Endothelial cell of umbilical vein (primary cell): ENCODE results near the gene SPAM1. TPM values are rescaled to one million over a fixed set of nuclear protein-coding genes. Genes with fewer than 3 reads are reported as not detected.
"Not testable (repeated sequence)": the region's sequence is repeated elsewhere in the genome, so short reads cannot be mapped to it uniquely, and the experiment has no call there.

Experiments
- BruUV-seq: library from RNA; stranded (reverse); fragments of 400-500 nt; replicated peaks from 2 replicates; lab custom pipeline; 2021; lab: Mats Ljungman, UMichigan
- CTCF ChIA-PET: fragments of 300-600, 350-600 bp; sonication (Branson Sonifier 250); formaldehyde crosslinking; loops from one replicate; lab custom pipeline; 2021; ENCODE audit warnings: antibody characterized with exemption, inconsistent platforms; lab: Charles Lee
- POLR2A ChIA-PET: fragments of 300-600, 350-600 bp; sonication (Branson Sonifier 250); formaldehyde crosslinking; loops from one replicate; lab custom pipeline; 2021; ENCODE audit warnings: antibody characterized with exemption, inconsistent platforms; lab: Charles Lee
- DNase-seq: peaks from one replicate; pipeline ENCODE4 v3.0.0-alpha.2; 2011; ENCODE audit warnings: low read depth, low spot score
- FAIRE-seq: peaks from 2 replicates; lab custom pipeline; 2011; peaks lifted over from hg19 to GRCh38; lab: Jason Lieb, UNC
- H2AFZ ChIP-seq: 2 replicates; pipeline ENCODE4 v1.6.0; 2012; ENCODE audit warnings: low read depth, low read length, control low read depth, inconsistent platforms
- H3K27ac ChIP-seq: 2 replicates; pipeline ENCODE4 v1.5.1; 2011; ENCODE audit warnings: low read depth, mild to moderate bottlenecking, control low read depth, low read length, moderate library complexity; ENCODE audit not compliant: insufficient read depth
- H3K27me3 ChIP-seq, 2 experiments: 2 replicates each; pipeline versions ENCODE4 v1.6.0 to v1.6.1; 2011; ENCODE audit warnings: low read length in 2 of 2, mixed read lengths in 1 of 2; ENCODE audit not compliant: control insufficient read depth in 2 of 2, insufficient read depth in 2 of 2
- H3K36me3 ChIP-seq, 2 experiments: 2 replicates in 1 of 2; 3 replicates in 1 of 2; pipeline ENCODE4 v1.5.1; 2011; ENCODE audit warnings: low read length in 2 of 2, mild to moderate bottlenecking in 1 of 2, moderate library complexity in 1 of 2; ENCODE audit not compliant: control insufficient read depth in 2 of 2, insufficient read depth in 2 of 2; ENCODE audit errors: extremely low read depth in 1 of 2
- H3K4me1 ChIP-seq: 3 replicates; pipeline ENCODE4 v1.5.1; 2011; ENCODE audit warnings: mild to moderate bottlenecking, low read length; ENCODE audit not compliant: control insufficient read depth, insufficient read depth; ENCODE audit errors: extremely low read depth
- H3K4me2 ChIP-seq: 2 replicates; pipeline ENCODE4 v1.6.1; 2011; ENCODE audit warnings: low read length, control low read depth, mixed read lengths; ENCODE audit not compliant: insufficient read depth
- H3K4me3 ChIP-seq, 3 experiments: fragments of 200-600 bp in 1 of 3; sonication (generic), shearing (Covaris generic) in 1 of 3; replicated peaks in 1 of 3; 2 replicates each; pipeline ENCODE4 v1.5.1; 2011 to 2016; ENCODE audit warnings: control low read depth in 3 of 3, low read length in 3 of 3, mild to moderate bottlenecking in 2 of 3, inconsistent platforms in 1 of 3, low read depth in 1 of 3, moderate library complexity in 1 of 3; ENCODE audit not compliant: insufficient read depth in 1 of 3
- H3K79me2 ChIP-seq: 2 replicates; pipeline ENCODE4 v1.6.0; 2012; ENCODE audit warnings: low read length, inconsistent platforms; ENCODE audit not compliant: control insufficient read depth, insufficient read depth
- H3K9ac ChIP-seq: replicated peaks from 2 replicates; pipeline ENCODE3; 2011; ENCODE audit warnings: low read length, control low read depth; ENCODE audit not compliant: insufficient read depth; ENCODE audit errors: extremely low read depth
- H3K9me1 ChIP-seq: replicated peaks from 3 replicates; pipeline ENCODE4 v1.6.0; 2011; ENCODE audit warnings: mild to moderate bottlenecking, low read length; ENCODE audit not compliant: control insufficient read depth, insufficient read depth; ENCODE audit errors: extremely low read depth
- H3K9me3 ChIP-seq: replicated peaks from 2 replicates; pipeline ENCODE4 v1.5.1; 2012; ENCODE audit warnings: low read length, inconsistent platforms; ENCODE audit not compliant: control insufficient read depth, insufficient read depth
- H4K20me1 ChIP-seq: replicated peaks from 2 replicates; pipeline ENCODE3; 2011; ENCODE audit warnings: mild to moderate bottlenecking, low read length; ENCODE audit not compliant: control insufficient read depth, insufficient read depth; ENCODE audit errors: extremely low read depth
- CTCF ChIP-seq, 2 donors: IDR thresholded peaks; 1 replicate in 1 of 2; 2 replicates in 1 of 2; pipeline ENCODE4 v1.5.1; 2011; ENCODE audit warnings: low read length in 2 of 2, mild to moderate bottlenecking in 2 of 2, moderate library complexity in 2 of 2, control low read depth in 1 of 2, inconsistent platforms in 1 of 2, low read depth in 1 of 2; ENCODE audit not compliant: insufficient read depth in 1 of 2; ENCODE audit errors: extremely low read depth in 1 of 2
- EZH2 ChIP-seq: IDR thresholded peaks from 2 replicates; pipeline ENCODE4 v1.6.1; 2012; ENCODE audit warnings: borderline replicate concordance, low read depth, mild to moderate bottlenecking, moderate library complexity, low read length, inconsistent platforms; ENCODE audit not compliant: severe bottlenecking
- FOS ChIP-seq: IDR thresholded peaks from 2 replicates; pipeline ENCODE4 v1.6.1; 2011; ENCODE audit warnings: mild to moderate bottlenecking, low read length, moderate library complexity, borderline replicate concordance; ENCODE audit not compliant: insufficient read depth
- GATA2 ChIP-seq: IDR thresholded peaks from 2 replicates; pipeline ENCODE4 v1.7.0; 2011; ENCODE audit warnings: low read depth, mild to moderate bottlenecking, moderate library complexity, mixed read lengths, low read length; ENCODE audit not compliant: insufficient read length, insufficient read depth
- JUN ChIP-seq: IDR thresholded peaks from 2 replicates; pipeline ENCODE4 v1.6.1; 2011; ENCODE audit warnings: borderline replicate concordance, low read depth; ENCODE audit not compliant: insufficient read length, insufficient read depth
- MAX ChIP-seq: IDR thresholded peaks from 2 replicates; pipeline ENCODE4 v1.6.1; 2011; ENCODE audit not compliant: insufficient read depth, insufficient read length
- MYC ChIP-seq: IDR thresholded peaks from one replicate; pipeline ENCODE4 v1.6.1; 2011; ENCODE audit warnings: mild to moderate bottlenecking, low read depth, low read length
- POLR2A ChIP-seq: IDR thresholded peaks from 2 replicates; pipeline ENCODE4 v1.6.1; 2012; ENCODE audit warnings: low read depth, mild to moderate bottlenecking, control low read depth, low read length
- POLR2AphosphoS5 ChIP-seq: IDR thresholded peaks from 2 replicates; pipeline ENCODE4 v1.6.1; 2012; ENCODE audit warnings: low read depth, mild to moderate bottlenecking, control low read depth, low read length, moderate library complexity; ENCODE audit not compliant: insufficient read depth
- dilution Hi-C: fragments of 300-500 bp; cut with MboI; formaldehyde crosslinking; loops from one replicate; pipeline ENCODE4 v1.15.0; 2019; ENCODE audit warnings: low sequenced_read_pairs; ENCODE audit not compliant: extremely low pct_ligation_motif_present
- intact Hi-C: fragments of 100-400 bp; cut with micrococcal nuclease; formaldehyde crosslinking; loops from one replicate; pipeline ENCODE4 v1.10.0; 2022
- polyA plus RNA-seq, 4 experiments: library from polyadenylated mRNA; depleted of rRNA in 3 of 4; stranded (reverse) in 3 of 4; unstranded in 1 of 4; fragments of >200 nt; gene quantifications; 2 replicates each; pipeline versions ENCODE4 v1.2.1 to v1.2.3, GENCODE V29; 2011 to 2012; ENCODE audit warnings: missing spikeins in 1 of 4
- total RNA-seq: library from RNA; stranded (reverse); gene quantifications from 2 replicates; pipeline ENCODE4 v1.2.3, GENCODE V29; 2021

SPAM1 gene
- total and polyA plus RNA-seq, 2 donors (not counting 3 experiments of a cell fraction or from before 2014, with no cell fraction given), result not detected

GRCh38 chr7:123998921-123999320 lies 73.9 kb downstream of the SPAM1 start:
- no peak for TF ChIP-seq JUN
- TF ChIP-seq GATA2, result no peak
- no peak for TF ChIP-seq POLR2A
- TF ChIP-seq FOS, result no peak
- no peak for FAIRE-seq
- no TSS peak for BruUV-seq
- Histone ChIP-seq H3K9ac (no peak overlapping the region), H3K4me1 (no peaks in the 10 kb centered on the region), H3K27ac (no peak overlapping the region), H3K79me2 (no peaks in the 10 kb centered on the region), H3K9me1 (no peaks in the 10 kb centered on the region), H2AFZ (no peak overlapping the region), H3K27me3 (no peaks in the 10 kb centered on the region), H3K9me3 (no peaks in the 10 kb centered on the region), H3K4me2 (no peak overlapping the region), H3K36me3 (no peaks in the 10 kb centered on the region), H3K4me3 (no peak overlapping the region), H4K20me1 (no peaks in the 10 kb centered on the region)
- DNase-seq, result no peak
- intact Hi-C loops (no loop called here), dilution Hi-C loops (no loop called here)
- POLR2A ChIA-PET, result no interaction called here
- CTCF ChIA-PET, result no interaction called here

- no TSS peak for BruUV-seq
- Histone ChIP-seq H3K4me2 (no peak overlapping the region), H3K9me1 (no peaks in the 10 kb centered on the region), H3K27me3 (no peaks in the 10 kb centered on the region), H2AFZ (no peak overlapping the region), H3K9ac (no peak overlapping the region), H3K9me3 (no peaks in the 10 kb centered on the region), H3K4me3 (no peak overlapping the region), H3K27ac (no peak overlapping the region), H3K4me1 (no peaks in the 10 kb centered on the region), H3K79me2 (no peaks in the 10 kb centered on the region), H4K20me1 (no peaks in the 10 kb centered on the region), H3K36me3 (no peaks in the 10 kb centered on the region)
- CTCF ChIA-PET, result no interaction called here
- DNase-seq, result no peak
- TF ChIP-seq MYC, result no peak
- no peak for TF ChIP-seq POLR2AphosphoS5
- no peak for TF ChIP-seq GATA2
- no peak for TF ChIP-seq EZH2
- TF ChIP-seq MAX, result no peak
- no peak for TF ChIP-seq JUN
- no peak for TF ChIP-seq POLR2A
- TF ChIP-seq CTCF (IDR thresholded peaks at IDR 0.05; ENCODE audit: extremely low read depth in 1 of 2, insufficient read depth in 1 of 2, low read depth in 1 of 2, low read length in 2 of 2), result no peak
- no peak for FAIRE-seq
- intact Hi-C loops (no loop called here), dilution Hi-C loops (no loop called here)
- POLR2A ChIA-PET, result no interaction called here
Measured at GRCh38 chr7:123999703-124000102, 74.7 kb downstream of the SPAM1 start.

- H3K9me3 ChIP-seq, H3K9ac ChIP-seq, H3K79me2 ChIP-seq, H3K27ac ChIP-seq, POLR2A ChIA-PET, dilution Hi-C loops, FAIRE-seq, H3K36me3 ChIP-seq, H4K20me1 ChIP-seq, H3K9me1 ChIP-seq, intact Hi-C loops, DNase-seq, H3K4me3 ChIP-seq, H3K4me2 ChIP-seq, H3K4me1 ChIP-seq, H2AFZ ChIP-seq, BruUV-seq, H3K27me3 ChIP-seq: not testable (repeated sequence)
- CTCF ChIA-PET, result interaction anchor here (1.2 kb wide), 1 partner anchor 16 kb away, joined by 3 read pairs; no protein-coding TSS in a partner anchor
Measured at GRCh38 chr7:124008296-124008695, 83.3 kb downstream of the SPAM1 start.
